RPMI8226 (cell line): ENCODE measurements around the gene CALHM2.

Source experiments
- DNase-seq: peaks from one replicate; pipeline ENCODE4 v3.0.0-alpha.2; 2015

The CALHM2 gene

GRCh38 chr10:103475437-103475836, 23.3 kb upstream of the CALHM2 start:
- DNase-seq = no peak

GRCh38 chr10:103474077-103474476, 21.9 kb upstream of the CALHM2 start:
- DNase-seq = no peak

- DNase-seq = no peak
Measured at GRCh38 chr10:103473261-103473671, 21.1 kb upstream of the CALHM2 start.

GRCh38 chr10:103472005-103472404, 19.8 kb upstream of the CALHM2 start:
- peak; percentile 75 for DNase-seq

- peak; percentile 87 for DNase-seq
Measured at GRCh38 chr10:103470761-103471653, 18.8 kb upstream of the CALHM2 start.

- no peak for DNase-seq
Measured at GRCh38 chr10:103469201-103469600, 17.0 kb upstream of the CALHM2 start.

GRCh38 chr10:103467406-103467805, 15.2 kb upstream of the CALHM2 start:
- no peak for DNase-seq

GRCh38 chr10:103466734-103467133, 14.6 kb upstream of the CALHM2 start:
- DNase-seq = no peak

GRCh38 chr10:103465411-103466179, 13.4 kb upstream of the CALHM2 start:
- DNase-seq = no peak

- no peak for DNase-seq
Measured at GRCh38 chr10:103463499-103463898, 11.3 kb upstream of the CALHM2 start.

GRCh38 chr10:103459615-103460014, 7.4 kb upstream of the CALHM2 start:
- DNase-seq = no peak

- peak; percentile 79 for DNase-seq
Measured at GRCh38 chr10:103458720-103459119, 6.5 kb upstream of the CALHM2 start, which contains the start of gene CALHM1. CALHM1 (minus strand) TSS chr10:103458900; CDS start chr10:103458751, 149 bp downstream.

- DNase-seq = no peak
Measured at GRCh38 chr10:103457896-103458583, 5.9 kb upstream of the CALHM2 start.

- DNase-seq = no peak
Measured at GRCh38 chr10:103457176-103457712, 5.1 kb upstream of the CALHM2 start.

GRCh38 chr10:103456074-103456660, 4.0 kb upstream of the CALHM2 start:
- DNase-seq = no peak

- no peak for DNase-seq
Measured at GRCh38 chr10:103455235-103455634, 3.1 kb upstream of the CALHM2 start.

- DNase-seq = no peak
Measured at GRCh38 chr10:103454026-103454425, 1.9 kb upstream of the CALHM2 start.

GRCh38 chr10:103452506-103453230, 498 bp upstream of the CALHM2 start:
- no peak for DNase-seq

GRCh38 chr10:103451091-103451813, 918 bp downstream of the CALHM2 start:
- peak; percentile 67 for DNase-seq

GRCh38 chr10:103450201-103450695, 1.9 kb downstream of the CALHM2 start:
- DNase-seq = no peak
